HG03066 (cell line): ENCODE results near the gene CACNA1D.
"Not testable (repeated sequence)": the region's sequence is repeated elsewhere in the genome, so short reads cannot be mapped to it uniquely, and the experiment has no call there.

ENCODE experiments used
- ATAC-seq: cut with Tn5 transposase; IDR thresholded peaks from one replicate; pipeline ENCODE4 v1.9.1; 2021; ENCODE audit warnings: low read depth; ENCODE audit not compliant: unreplicated experiment

Gene CACNA1D

GRCh38 chr3:53645754-53646153 lies 151.3 kb downstream of the CACNA1D start:
- ATAC-seq, result no peak

- ATAC-seq, result no peak
These were observed 152.3 kb downstream of the CACNA1D start for GRCh38 chr3:53646723-53647122.

- ATAC-seq, result no peak
These were observed 155.4 kb downstream of the CACNA1D start for GRCh38 chr3:53649816-53650215.

DNA sequence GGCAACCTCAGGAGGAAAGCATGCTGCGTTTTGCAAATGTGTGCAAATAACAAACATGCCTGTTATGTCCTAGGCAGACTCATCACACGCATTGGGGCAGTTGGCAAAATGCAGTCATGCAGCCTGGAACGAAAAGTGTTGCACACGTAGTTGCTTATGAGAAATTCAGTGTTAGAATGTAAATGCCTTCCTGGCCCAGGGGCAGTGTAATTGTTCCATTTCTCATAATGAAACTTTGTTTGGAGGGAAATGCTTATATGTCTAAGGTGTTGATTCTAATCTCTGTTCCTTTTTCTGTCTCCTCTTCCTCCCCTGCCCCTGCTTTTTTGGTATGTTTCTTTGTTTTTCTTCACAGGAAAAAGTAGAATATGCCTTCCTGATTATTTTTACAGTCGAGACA lies 156.0 kb downstream of the CACNA1D start:
- ATAC-seq, result peak; percentile 66

DNA sequence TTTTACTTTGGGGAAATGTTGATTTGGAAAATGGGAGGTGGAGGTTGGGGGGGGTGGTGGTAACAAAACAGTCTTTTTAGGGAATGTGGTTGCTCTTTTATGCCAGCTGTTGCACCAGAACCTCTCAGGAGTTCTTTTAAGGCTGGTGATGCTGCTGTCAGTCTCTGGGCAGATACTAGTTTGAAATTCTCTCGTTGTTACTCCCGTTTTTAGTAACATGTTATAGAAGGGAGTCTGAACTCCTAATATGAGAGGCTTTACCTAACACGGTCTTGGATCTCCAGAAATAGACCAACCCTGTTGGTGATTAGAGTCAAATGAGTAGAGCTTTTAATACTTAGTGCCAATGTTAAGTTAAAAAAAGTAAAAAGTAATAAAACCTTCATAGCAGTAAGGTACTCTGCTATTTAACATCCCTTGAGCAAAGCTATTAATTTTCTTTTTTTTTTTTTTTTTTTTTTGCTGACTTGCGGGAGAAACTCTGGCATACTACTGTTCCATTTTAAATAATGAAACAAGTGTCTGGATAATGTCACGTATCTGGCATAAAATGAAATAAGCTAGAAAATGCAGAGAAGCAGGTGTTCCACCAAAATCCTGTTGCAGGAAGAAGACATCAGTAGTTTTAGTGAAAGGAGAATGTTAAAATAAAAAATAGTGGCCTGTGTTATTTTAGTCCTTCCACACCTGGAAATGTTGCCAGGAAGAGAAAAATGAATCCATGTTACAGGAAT lies 156.7 kb downstream of the CACNA1D start:
- no peak for ATAC-seq

DNA sequence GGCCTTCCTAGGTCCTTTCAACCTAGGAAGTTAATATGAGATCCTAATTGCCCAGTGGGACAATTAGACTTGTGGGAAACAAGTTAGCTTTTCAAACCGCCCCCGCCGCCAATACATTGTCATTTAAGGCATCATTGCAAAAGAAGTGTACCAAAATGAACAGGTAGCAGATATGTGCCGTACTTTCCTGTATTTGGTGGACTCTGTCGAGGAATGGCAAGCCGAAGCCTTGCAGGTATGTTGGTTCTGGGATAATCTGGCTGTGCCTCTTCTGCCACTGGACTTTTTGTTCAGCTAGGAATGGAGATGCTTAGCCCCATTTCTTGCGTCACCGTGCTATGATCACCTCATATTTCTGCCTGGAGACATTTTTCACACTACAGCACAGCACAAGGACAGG lies 157.5 kb downstream of the CACNA1D start:
- no peak for ATAC-seq

GRCh38 chr3:53657651-53658050 lies 163.2 kb downstream of the CACNA1D start:
- ATAC-seq, result no peak

- no peak for ATAC-seq
These were observed 164.3 kb downstream of the CACNA1D start for GRCh38 chr3:53658613-53659193.

GRCh38 chr3:53659996-53660395 lies 165.6 kb downstream of the CACNA1D start:
- ATAC-seq, result no peak

DNA sequence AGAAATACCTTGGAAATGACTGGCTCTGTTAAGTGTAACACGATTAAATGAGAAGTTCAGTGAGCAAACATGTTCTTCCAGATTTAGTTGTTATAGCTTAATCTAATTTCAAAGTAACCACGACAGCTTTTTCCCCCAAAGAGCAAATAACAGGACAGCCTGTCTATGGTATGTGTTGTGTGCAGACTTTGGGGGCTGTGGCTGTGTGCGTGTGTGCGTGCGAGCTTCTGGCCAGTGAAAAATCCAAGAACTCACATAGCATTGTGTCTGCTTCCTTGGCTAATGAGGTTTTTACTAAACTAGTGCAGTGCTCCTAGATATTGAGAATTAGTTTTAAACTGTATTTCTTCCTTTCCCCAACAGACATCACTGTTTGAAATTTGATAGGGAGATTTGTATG lies 167.1 kb downstream of the CACNA1D start:
- no peak for ATAC-seq

- ATAC-seq, result not testable (repeated sequence)
These were observed 170.4 kb downstream of the CACNA1D start for GRCh38 chr3:53664812-53665211.

DNA sequence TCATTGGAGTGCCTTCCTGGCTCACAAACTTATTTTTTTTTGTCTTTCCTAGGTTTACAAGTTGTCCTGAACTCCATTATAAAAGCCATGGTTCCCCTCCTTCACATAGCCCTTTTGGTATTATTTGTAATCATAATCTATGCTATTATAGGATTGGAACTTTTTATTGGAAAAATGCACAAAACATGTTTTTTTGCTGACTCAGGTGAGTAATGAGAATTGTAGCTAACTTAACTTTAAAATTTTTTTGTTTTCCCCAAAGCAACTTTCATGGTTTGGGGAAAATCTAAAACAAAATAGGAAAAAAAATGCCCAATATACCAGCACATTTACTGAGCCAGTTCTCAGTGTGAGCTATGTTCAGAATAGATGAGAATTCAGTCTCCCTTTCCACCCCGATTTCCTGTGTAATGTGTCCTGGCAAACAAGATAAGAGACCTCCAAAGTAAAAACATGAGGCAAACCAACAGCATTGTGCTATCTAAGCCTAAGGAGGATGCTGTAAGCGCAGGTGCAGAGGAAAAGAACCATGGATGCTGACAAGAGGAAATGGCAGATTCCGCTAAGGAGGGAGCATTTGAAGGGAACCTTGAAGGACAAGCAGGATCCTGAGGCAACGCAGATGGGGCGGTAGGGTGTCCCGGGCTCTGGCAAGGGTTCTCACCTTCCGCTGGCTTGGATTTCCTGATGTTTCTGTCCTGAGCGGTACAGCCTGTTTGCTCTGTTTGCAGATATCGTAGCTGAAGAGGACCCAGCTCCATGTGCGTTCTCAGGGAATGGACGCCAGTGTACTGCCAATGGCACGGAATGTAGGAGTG lies 171.4 kb downstream of the CACNA1D start:
- no peak for ATAC-seq

DNA sequence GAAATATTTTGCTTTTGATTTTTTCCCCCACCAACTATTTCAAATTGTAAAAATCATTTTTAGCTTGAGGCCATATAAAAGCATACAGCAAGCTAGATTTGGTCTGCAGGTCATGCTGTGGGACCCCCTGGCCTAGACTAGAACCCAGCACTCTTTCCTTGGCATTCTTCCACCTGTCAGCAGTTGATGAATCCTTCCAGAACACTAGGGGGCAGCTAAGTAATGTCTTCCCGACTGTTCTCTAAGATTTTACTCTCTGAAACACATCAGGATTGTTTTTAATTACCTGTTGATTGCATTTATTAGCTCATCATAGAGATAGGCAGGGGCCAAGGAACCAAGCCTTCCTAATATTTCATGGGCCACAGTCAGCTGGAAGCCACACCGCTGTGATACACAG lies 174.5 kb downstream of the CACNA1D start:
- ATAC-seq, result no peak

- no peak for ATAC-seq
These were observed 176.3 kb downstream of the CACNA1D start for GRCh38 chr3:53670721-53671120.

- ATAC-seq, result no peak
These were observed 177.0 kb downstream of the CACNA1D start for GRCh38 chr3:53671192-53671960.

- no peak for ATAC-seq
These were observed 177.5 kb downstream of the CACNA1D start for GRCh38 chr3:53671961-53672299.

- ATAC-seq, result no peak
These were observed 178.6 kb downstream of the CACNA1D start for GRCh38 chr3:53672981-53673380.

DNA sequence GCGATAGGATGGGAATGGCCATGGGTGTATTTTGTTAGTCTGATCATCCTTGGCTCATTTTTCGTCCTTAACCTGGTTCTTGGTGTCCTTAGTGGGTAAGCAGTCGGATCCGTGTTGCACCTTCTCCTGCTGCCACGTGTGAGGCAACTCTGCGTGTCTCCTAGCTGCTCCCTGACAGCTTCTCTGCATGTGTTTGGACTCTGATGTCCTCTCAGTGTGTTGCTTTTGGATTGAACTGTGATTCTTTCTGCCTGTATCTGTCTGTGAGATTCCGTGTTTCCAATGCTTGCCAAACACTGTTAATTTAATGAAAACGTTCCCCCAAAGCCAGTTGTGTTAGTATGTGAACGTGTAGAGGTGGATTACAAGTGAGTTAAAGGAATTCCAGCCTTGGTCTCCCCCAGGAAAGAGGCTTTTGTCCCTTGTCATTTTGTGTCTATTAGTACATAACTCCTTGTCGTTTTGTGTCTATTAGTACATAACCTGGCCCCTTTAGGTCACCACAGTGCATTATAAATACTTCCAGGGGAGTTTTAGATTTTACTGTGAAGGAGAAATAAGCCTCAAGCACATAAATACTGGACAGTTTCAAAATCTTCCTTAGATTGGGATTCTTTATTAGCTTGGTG lies 179.4 kb downstream of the CACNA1D start:
- no peak for ATAC-seq

DNA sequence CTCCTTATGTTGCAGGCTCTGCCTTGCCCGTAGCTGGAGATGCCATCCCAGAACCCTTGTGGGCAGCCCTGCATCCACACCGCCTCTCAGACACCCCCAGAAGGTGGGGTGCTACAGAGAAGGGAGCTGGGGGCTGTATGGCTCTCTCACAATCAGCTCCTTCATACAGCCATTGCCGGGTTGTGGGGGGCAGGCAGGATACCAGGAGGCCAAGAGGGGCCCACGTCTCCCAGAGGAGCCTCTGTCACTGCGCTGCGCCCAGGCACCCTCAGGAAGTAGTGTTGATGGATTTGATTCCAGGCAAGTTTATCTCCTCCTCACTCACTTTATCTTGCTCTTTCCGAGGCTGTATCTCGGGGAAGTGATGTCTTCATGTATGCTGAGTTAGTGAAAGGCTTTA lies 180.2 kb downstream of the CACNA1D start:
- ATAC-seq, result no peak

DNA sequence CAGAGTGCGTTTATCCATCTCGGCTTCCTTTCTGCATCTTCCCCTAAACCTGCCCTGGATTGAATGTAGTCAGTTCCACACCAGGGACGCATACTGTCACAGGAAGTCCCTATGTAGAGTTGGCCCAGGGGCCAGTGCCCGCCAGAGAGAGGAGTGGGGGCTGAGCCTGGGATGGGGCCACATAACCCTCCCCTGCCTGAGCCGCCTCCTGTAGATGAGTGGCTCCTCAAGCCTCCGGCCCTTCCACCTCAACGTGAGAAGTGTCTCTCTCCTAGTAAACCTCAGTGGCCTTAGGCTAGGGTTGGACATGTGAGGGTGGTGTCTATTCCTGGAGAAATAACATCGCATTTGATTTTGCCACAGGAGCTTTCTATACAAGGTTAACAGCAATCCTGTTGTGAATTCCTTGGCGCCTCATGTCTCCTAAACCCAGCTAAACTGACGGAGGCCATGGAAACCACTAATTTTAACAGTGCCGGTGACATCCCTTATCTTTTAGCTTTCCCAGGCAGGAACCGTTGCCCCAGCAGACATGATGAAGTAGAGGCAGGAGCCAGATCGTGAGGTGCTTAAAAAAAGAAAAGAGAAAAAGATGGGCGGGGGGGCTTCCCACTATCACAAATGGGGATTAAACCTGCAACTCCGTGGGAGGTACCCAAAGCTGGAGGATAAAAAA lies 180.7 kb downstream of the CACNA1D start:
- ATAC-seq, result no peak
